Measurements from ENCODE around the gene BIRC6.

GRCh38 chr2:32314886-32315285, 41.9 kb upstream of the BIRC6 start:
- no peak for TF ChIP-seq CTCF (IDR thresholded peaks at IDR 0.05)
- TF ChIP-seq EZH2 (IDR thresholded peaks at IDR 0.05; ENCODE audit: borderline replicate concordance, insufficient read depth, low read depth, low read length, poor library complexity, severe bottlenecking): no peak
